Measurements from ENCODE around the gene SPEM3.

SPEM3 gene

DNA sequence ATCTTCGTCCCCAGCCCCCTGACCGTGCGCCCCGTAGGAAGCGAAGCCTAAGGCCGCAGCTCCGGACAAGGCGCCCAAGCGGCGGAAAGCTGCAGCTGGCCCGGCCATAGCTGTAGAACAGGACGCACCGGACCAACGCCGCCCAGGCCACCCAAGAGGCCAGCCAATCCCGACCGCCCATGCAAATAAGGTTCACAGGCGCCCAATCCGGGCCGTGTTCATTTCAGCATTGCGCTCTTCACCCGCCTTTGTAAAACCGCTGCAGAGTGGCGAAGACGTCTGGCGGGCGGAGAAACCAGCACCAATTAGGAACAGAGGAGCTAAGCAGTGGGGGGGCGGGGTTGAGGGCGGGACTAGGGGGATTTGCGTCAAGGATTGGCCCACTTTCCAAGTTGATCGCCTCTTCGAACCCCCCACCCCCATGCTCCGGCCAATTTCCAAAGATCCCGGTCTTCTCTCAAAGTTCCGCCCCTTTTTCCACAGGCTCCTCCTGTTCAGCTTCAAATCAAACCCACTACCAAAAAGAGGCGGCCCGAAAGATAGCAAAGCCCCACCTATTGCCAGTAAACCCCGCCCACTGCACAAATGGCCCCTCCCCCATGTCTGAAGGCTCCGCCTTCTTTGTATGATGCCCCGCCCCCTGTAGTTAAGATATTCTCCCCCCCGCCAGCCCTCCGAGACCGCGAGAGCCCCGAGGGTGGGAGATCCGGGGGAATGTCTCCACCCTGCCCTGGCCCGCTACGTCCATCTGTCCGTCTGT, 24.5 kb upstream of the SPEM3 start, which contains the start of gene TMEM256:
TSS of gene TMEM256 (minus strand) at position 121 of the 760 bp plus-strand sequence. CDS start at position 108, 13 bp downstream.
- peak; percentile 96 for DNase-seq (ENCODE audit: low read depth)

DNA sequence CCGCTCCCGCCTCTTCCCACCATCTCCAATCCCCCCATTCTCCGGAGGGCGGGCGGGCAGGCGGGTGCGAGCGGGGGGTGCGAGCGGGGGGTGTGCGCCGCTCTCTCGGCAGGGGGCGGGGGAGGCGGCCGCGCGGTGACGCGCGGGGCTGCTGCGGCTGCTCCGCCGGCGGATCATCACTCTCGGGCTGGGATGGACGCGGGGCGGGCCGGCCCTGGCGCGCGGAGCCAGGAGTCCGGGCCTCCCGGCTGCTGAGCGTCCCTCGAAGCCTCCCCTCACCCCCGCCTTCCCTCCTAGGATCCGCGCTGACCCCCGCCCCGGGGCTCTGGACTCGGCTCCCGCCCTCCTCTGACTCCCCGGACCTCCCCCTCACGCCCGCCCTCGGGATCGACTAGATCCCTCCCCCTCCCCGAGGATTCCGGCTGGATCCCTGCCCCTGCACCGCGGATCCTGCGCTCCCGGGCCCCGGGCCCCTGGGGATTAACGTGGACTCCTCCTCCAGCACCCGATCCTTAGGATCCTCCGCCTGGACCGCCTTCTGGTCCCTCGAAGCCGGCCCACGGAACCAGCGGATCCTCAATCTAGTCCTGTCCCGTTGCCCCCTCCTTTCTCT, 23.8 kb upstream of the SPEM3 start:
- peak; percentile 64 for DNase-seq (ENCODE audit: low read depth)

DNA sequence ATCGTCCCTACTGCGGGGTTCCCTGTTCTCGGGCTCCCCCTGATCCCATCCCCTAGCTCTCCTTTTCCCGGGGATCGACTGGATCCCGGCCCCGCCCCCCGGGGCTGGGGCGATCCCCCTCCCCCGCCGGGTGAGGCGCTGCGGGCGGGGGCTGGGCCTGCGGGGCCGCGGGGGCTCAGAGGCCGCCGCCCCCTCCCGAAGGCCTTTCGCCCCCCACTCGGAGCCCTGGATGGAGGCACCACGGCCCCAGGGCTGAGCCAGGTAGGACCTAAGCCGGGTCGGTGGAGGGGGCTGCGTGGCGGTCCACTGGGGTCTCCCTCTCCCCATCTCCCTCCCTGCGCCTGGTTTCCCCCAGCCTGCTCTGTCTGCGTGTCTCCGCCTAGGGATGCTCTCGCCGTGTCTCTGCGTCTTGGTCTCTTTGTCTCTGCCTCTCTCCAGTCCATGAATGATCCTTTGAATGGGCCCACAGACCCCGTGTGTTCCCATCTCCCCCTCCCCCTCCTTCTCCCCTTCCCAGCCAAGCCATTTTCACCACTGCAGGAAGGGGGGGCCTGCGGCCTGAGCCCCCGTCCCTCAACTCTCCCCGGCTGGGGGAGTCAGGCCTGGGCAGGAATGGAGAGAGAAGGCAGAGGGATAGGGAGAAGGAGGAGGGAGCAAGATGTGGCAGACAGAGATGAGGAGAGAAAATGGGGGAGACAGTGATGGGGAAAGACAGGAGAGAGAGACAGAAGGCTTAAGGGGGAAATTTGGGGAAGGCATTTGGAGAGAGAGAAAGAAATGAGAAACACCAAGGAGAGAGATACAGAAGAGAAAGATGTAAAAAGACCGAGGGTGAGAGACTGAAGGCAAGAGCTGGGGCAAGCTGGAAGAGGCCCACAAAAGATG, 23.1 kb upstream of the SPEM3 start:
- DNase-seq (ENCODE audit: low read depth) = no peak

DNA sequence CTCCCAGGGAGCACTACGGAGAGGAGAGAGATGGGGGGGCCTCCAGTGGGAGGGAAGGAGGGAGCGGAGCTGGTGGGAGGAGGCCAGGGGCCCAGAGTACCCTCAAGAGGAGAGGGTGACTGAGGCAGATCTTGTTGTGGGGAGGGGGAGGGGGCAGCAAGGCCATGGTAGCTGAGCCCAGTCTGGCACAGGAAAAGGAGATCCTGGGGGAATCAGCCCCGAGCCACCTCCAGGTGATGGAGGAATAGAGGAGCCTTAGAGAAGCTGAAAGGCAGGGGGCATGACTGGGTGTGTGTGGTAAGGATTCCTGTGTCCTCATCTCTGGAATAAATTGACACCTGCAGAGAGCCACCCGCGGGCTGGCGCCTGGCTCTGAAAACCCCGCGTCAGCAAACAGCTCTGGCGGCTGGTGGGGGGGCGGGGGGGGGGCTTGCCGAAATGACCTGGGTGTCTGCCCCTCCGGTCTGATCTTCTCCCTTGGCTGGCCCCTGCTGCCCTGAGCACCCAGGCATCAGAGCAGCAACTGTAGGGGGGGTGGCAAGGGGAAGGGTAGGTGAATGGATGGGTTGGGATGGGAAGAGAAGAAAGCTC, 22.3 kb upstream of the SPEM3 start:
- no peak for DNase-seq (ENCODE audit: low read depth)

DNA sequence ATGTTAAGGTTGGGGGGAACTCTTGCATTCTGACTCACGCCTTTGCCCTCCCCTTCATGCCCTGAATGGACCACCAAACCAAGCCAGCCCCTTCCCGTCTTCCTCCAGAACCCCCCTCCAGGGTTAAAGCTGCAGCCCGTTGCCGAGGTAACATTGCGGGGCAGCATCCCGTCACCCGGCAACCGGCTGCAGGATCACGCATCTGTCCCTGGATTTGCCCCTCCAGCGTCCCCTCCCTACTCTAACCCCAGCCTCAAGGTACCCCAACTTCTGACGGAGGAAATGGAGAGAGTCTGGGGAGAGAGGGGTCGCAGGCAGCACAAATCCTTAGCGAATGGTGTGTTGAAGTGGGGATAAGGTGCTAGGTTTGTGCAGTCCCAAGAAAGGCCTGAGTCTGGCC, 21.6 kb upstream of the SPEM3 start:
- DNase-seq (ENCODE audit: low read depth) = no peak

DNA sequence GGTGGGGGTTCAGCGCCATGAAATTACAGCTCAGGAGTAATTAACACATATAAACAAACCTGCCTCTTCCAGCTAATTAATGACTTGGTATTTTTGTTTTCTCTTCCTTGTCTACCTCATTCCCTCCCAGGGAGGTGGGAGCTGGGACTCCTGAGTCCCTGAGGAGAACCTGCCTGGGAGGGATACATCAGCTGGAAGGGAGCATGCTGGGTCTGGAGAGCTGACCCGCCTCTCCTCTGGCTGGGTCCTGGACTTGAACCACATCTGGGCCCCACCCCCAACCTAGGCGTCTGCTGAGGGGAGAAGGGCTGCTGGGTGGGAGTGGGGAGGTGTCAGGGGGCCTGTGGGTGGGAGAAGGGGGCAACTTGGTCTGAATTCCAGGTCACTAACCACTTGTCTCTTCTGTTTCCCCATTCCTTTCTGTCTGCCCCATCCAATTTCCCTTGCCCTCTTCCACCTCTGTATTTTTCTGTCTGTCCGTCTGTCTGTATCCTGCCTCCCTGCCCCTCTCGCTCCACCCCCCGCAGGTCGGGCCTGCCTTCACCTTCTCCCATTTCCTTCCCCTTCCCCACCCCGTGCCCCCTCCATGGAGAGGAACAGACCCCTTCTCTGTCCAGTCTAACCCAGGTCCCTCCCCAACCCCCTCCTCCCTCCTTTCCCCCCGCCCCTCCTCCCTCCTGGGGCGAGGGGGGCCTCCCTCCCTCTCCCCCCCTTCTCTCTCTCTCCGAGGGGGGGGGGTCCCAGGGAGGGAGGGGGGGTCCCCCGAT, 21.0 kb upstream of the SPEM3 start, which contains the start of gene NLGN2:
TSS of gene NLGN2 (plus strand) at position 361 of the 767 bp plus-strand sequence. CDS start 411 bp downstream, outside the sequence.
- no peak for DNase-seq (ENCODE audit: low read depth)

DNA sequence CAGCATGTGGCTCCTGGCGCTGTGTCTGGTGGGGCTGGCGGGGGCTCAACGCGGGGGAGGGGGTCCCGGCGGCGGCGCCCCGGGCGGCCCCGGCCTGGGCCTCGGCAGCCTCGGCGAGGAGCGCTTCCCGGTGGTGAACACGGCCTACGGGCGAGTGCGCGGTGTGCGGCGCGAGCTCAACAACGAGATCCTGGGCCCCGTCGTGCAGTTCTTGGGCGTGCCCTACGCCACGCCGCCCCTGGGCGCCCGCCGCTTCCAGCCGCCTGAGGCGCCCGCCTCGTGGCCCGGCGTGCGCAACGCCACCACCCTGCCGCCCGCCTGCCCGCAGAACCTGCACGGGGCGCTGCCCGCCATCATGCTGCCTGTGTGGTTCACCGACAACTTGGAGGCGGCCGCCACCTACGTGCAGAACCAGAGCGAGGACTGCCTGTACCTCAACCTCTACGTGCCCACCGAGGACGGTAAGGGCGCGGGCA, 20.4 kb upstream of the SPEM3 start:
- no peak for DNase-seq (ENCODE audit: low read depth)

DNA sequence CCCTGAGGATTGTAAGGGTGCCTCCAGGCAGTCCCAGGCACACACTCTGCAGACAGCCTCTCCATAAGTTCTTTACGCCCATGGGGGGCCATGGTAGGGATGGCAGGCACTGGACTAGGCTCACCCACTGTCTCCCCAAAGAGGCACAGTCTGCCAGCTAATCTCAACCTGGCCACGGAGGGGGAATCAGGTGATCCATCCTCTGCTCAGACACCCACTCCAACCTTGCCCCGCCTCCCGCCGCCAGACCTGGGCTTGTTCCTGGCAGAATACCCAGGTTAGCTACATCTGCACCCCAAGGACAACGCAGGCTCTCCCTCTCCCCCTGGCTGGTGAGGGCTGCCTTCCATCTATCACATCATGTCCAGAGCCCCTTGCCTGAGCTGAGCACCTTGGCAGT, 19.8 kb upstream of the SPEM3 start:
- DNase-seq (ENCODE audit: low read depth) = no peak

DNA sequence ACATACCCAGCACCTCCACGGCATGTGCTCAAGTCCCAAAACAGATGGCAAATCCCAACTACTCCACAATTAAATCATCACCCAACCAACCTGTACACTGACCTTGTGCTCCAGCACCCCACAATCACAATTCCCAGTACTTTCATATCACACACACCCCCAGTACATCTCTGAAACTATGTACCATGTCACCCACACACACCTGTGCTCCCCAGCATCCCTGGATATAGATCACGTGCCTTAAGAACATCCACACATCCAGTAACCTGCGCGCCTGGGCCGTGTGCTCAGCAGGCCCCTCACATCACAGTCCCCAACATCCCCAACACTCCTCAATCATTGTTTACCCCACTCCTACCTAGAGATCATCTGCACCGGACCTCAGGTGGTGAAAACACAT, 18.9 kb upstream of the SPEM3 start:
- no peak for DNase-seq (ENCODE audit: low read depth)

DNA sequence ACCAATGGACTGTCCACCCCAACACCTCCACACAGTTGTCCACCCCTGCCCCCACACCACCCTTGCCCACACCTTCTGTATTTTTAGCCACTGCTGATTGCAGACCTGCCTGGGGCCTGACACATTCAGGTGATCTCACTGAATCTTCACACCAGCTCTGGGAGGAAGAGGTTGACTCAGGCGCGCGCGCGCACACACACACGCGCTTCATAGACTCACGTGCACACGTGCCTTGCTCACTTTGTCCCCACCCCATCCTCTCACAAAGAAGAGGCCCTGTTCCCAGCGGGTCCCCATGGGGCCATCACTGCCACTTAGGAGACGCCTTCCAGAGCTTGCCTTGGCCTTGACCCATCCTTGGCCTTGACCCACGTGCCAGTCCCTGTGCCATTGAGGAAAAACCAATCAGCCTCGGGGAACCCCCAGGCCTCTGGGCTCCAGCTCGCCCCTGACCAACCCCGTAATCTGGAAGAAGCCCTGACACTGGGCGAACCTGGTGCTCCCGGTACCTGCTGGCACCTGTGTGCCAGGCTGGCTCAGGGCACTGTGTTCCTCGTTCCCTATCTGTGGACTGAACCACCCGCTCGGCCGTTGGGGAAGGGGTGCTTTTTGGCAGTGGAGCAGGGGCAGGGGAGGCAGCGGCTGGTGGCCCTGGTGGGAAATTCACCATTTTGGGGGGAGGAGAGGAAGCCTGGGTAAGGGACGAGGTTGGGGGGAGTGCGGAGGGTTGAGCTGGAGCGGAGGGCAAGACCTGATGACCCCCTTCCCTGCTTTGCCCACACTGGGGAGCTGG, 17.8 kb upstream of the SPEM3 start:
- DNase-seq (ENCODE audit: low read depth) = no peak

DNA sequence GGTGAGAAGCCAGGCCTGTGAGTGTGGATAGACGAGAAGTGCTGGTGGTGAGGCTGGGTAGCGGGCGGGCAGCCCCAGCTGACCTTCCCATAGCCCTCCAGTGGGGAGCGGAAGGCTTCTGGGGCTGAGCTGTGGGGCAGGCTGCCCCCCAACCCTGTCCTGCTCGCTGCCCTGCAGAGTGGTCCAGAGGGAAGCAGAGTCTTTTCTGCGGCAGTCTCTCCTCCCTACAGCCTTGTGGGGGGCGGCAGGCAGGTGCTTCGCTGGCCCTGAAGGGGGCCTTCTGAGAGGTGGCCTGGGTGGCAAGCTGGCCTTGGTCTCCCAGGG, 17.3 kb upstream of the SPEM3 start:
- no peak for DNase-seq (ENCODE audit: low read depth)

DNA sequence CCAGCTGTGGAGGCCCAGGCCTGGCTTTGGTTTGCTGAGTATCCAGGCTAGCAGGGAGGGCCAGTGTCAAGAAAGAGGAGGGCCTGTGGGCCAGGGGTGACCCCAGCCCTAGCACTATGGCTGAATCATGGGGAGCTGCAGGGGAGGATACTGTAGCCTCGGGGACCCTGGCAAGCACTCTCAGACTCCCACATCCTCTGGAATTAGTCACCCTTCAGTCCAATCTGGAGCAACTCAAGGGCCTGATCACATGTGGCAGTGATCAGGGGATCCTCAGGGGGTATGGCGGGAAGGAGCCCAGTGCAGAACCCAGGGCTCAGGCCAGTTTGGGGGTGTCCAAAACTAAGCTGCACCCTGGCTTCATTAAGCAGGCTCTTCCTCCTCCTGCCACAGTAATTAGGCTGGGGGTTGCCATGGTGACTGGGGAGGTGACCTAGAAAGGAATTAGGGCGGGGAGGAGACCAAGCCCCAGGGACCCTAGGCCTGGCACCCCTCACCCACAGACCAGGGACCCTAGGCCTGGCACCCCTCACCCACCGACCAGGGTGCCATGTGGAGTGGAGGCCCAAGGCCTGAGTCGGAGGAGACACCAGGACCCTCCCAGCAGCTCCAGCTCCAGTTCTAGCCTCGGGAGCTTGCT, 15.2 kb upstream of the SPEM3 start:
- no peak for DNase-seq (ENCODE audit: low read depth)

DNA sequence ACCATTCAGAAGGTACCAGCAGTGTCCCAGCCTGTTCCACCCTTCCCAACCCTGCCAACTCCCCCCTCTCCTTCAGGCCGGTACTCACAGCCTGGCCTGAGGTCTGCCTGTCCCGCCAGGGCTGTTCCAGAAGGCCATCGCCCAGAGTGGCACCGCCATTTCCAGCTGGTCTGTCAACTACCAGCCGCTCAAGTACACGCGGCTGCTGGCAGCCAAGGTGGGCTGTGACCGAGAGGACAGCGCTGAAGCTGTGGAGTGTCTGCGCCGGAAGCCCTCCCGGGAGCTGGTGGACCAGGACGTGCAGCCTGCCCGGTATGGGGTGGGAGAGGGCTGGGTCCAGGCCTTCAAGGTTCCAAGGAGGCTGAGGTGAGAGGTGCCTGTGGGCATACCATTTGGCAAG, 13.8 kb upstream of the SPEM3 start:
- no peak for DNase-seq (ENCODE audit: low read depth)

DNA sequence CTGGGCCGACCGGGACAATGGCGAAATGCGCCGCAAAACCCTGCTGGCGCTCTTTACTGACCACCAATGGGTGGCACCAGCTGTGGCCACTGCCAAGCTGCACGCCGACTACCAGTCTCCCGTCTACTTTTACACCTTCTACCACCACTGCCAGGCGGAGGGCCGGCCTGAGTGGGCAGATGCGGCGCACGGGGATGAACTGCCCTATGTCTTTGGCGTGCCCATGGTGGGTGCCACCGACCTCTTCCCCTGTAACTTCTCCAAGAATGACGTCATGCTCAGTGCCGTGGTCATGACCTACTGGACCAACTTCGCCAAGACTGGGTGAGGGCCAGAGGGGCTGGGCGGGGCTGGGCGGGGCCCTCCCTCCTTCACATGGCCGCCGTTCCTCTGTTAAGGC, 12.9 kb upstream of the SPEM3 start:
- no peak for DNase-seq (ENCODE audit: low read depth)

DNA sequence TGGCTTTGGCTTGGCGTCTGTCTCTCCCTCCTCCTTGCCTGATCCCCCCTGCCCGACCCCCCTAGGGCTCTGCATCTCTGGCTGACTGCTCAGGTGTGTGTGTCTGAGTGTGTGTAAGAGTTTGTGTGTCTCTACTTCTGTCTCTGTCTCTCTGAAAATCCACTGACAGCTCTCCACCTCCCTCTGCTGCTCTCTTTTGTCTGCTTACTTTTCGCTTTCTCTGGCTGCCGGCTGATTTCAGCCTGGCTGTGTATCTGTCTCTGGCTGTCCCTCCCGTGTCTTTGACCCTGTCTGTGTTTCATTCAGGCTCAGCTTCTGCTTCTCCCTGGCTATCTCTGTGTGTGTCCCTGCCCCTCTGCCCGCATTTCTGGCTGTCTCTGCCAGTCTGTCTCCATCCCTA, 12.3 kb upstream of the SPEM3 start:
- no peak for DNase-seq (ENCODE audit: low read depth)

DNA sequence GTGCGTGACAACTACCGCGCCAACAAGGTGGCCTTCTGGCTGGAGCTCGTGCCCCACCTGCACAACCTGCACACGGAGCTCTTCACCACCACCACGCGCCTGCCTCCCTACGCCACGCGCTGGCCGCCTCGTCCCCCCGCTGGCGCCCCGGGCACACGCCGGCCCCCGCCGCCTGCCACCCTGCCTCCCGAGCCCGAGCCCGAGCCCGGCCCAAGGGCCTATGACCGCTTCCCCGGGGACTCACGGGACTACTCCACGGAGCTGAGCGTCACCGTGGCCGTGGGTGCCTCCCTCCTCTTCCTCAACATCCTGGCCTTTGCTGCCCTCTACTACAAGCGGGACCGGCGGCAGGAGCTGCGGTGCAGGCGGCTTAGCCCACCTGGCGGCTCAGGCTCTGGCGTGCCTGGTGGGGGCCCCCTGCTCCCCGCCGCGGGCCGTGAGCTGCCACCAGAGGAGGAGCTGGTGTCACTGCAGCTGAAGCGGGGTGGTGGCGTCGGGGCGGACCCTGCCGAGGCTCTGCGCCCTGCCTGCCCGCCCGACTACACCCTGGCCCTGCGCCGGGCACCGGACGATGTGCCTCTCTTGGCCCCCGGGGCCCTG, 11.5 kb upstream of the SPEM3 start:
- DNase-seq (ENCODE audit: low read depth) = no peak

DNA sequence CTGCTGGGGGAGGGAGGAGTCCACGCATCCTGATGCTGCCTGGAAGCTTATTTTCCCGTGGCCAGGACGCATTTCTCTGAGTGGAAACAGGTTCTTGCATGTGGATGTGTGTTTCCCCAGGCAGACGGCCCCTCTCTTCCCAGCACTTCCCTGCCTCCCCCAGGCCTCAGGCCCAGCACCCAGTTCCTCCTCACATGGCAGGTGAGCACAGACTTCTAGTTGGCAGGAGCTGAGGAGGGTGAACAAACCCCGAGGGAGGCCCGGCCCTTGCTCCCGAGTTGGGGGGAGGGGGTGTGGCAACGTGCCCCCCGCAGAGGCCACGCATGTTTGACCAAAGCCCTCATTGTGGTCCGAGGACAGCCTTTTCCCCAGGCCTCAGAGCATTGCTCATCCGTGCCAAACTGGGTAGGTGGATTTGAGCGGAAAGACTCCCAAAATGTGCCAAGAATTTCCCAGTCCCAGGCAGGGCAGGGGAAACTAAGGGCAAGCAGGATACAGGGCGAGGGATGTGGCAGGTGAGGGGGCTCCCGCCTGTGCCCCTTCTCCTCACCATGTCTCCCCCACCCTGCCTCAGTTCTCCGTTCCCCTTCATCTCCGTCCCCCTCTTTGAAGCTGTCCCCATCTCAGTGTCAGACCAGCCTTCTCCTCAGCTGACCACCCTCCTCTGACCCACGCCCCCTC, 10.0 kb upstream of the SPEM3 start:
- no peak for DNase-seq (ENCODE audit: low read depth)

DNA sequence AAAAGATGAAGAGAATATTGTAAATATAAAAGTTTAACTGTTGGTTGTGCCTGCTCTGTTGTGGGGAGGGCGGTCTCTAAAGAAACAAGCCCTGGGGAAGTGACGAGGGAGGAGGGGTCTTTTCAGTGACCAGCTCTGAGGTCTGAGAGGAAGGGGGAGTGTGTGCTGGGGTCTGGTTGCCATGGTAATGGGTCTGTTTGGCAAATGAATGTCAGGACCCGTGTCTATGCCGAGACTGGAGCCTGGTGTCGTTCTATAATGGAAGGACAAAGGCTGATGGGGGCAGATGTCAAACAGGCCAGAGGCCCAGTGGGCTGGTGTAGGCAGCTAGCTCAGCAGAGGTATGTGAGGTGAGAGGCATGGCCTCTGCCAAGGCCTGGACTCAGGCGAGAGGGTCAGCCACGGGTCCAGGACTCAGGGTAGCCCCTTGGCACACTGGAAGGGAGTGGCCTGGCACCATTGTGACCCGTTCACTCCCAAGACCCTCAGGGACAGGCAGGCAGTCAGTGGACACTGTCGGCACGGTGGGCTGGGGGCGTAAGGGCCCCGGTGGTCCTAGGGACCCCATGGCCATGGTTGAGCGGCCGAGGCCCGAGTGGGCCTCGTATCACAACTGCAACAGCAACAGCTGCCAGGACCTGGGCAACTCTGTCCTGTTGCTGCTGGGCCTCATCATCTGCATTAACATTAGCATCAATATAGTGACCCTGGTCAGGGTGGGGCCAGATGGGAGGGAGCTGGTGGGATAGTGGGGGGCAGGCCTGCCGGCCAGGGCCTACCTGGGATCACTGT, 8.6 kb upstream of the SPEM3 start, which contains the start of gene SPEM1:
TSS of gene SPEM1 (plus strand) at position 506 of the 792 bp plus-strand sequence. CDS start at position 567, 61 bp downstream.
- no peak for DNase-seq (ENCODE audit: low read depth)

Data from T-helper 22 cell (primary cell).